SU-DHL-6 (cell line): ENCODE measurements around the gene CREB3L4.

ENCODE experiments used
- H2AFZ ChIP-seq: fragments of 200-600 bp; sonication (generic); 2 replicates; pipeline ENCODE4 v1.6.1; 2014; ENCODE audit warnings: low read depth, mild to moderate bottlenecking, moderate library complexity, mixed read lengths, antibody characterized with exemption, low read length; ENCODE audit not compliant: severe bottlenecking
- H3F3A ChIP-seq: fragments of 200-600 bp; shearing (Covaris generic); 2 replicates; pipeline ENCODE4 v1.6.0; 2016; ENCODE audit warnings: antibody characterized with exemption, mild to moderate bottlenecking; ENCODE audit not compliant: insufficient read depth
- H3K27ac ChIP-seq: fragments of 200-600 bp; sonication (generic); 2 replicates; pipeline ENCODE4 v1.5.1; 2016; ENCODE audit warnings: low read depth, mild to moderate bottlenecking, low read length, moderate library complexity, mixed read lengths
- H3K27me3 ChIP-seq: fragments of 200-600 bp; sonication (generic), shearing (Covaris generic); 2 replicates; pipeline ENCODE4 v1.6.0; 2014; ENCODE audit warnings: mild to moderate bottlenecking, low read length
- H3K36me3 ChIP-seq: fragments of 200-600 bp; sonication (generic); 2 replicates; pipeline ENCODE4 v1.6.1; 2014; ENCODE audit warnings: mild to moderate bottlenecking, low read length, mixed read lengths
- H3K4me2 ChIP-seq: fragments of 300-600, 200-600 bp; shearing (Covaris generic), sonication (generic); 2 replicates; pipeline ENCODE4 v1.6.0; 2014; ENCODE audit warnings: low read length, low read depth, mild to moderate bottlenecking; ENCODE audit not compliant: poor library complexity, severe bottlenecking
- H3K4me3 ChIP-seq: fragments of 200-600 bp; sonication (generic); 2 replicates; pipeline ENCODE4 v1.5.1; 2014; ENCODE audit warnings: antibody characterized with exemption, low read length, mild to moderate bottlenecking, mixed read lengths; ENCODE audit not compliant: insufficient read depth, poor library complexity, severe bottlenecking
- H3K79me2 ChIP-seq: fragments of 200-600 bp; sonication (generic); 2 replicates; pipeline ENCODE4 v1.6.1; 2014; ENCODE audit warnings: mild to moderate bottlenecking, low read length, moderate library complexity; ENCODE audit not compliant: insufficient read depth
- H3K9ac ChIP-seq: fragments of 200-600 bp; sonication (generic); 2 replicates; pipeline ENCODE4 v1.7.0; 2014; ENCODE audit warnings: mild to moderate bottlenecking, low read length
- H3K9me2 ChIP-seq: fragments of 200-600 bp; sonication (generic); replicated peaks from 2 replicates; pipeline ENCODE4 v1.6.1; 2014; ENCODE audit warnings: low read length; ENCODE audit not compliant: insufficient read depth
- H3K9me3 ChIP-seq: fragments of 200-600 bp; sonication (generic); 2 replicates; pipeline ENCODE4 v1.6.1; 2014; ENCODE audit warnings: low read length, mixed read lengths; ENCODE audit not compliant: insufficient read depth
- H4K20me1 ChIP-seq: fragments of 200-600 bp; sonication (generic); 2 replicates; pipeline ENCODE4 v1.6.1; 2014; ENCODE audit warnings: low read depth, mild to moderate bottlenecking, antibody characterized with exemption, low read length, moderate library complexity, mixed read lengths
- CTCF ChIP-seq: fragments of 200-600 bp; sonication (generic); IDR thresholded peaks from one replicate; pipeline ENCODE4 v1.5.1; 2017; ENCODE audit warnings: antibody characterized with exemption, mild to moderate bottlenecking, low read length, moderate library complexity; ENCODE audit not compliant: insufficient read depth, poor library complexity, severe bottlenecking
- EZH2phosphoT487 ChIP-seq: fragments of 200-600 bp; sonication (generic), shearing (Covaris generic); conservative IDR thresholded peaks from 2 replicates; pipeline ENCODE4 v1.6.1; 2018; ENCODE audit warnings: mild to moderate bottlenecking, antibody characterized with exemption, low read length, moderate library complexity, mixed read lengths

The CREB3L4 gene

GRCh38 chr1:153967107-153967999 lies at the start of gene CREB3L4:
CREB3L4 (plus strand) TSS chr1:153967902; CDS start chr1:153968526, 624 bp downstream.
- Histone ChIP-seq H3K4me3 (peak within 1 kb of the TSS; percentile 64), H3F3A (peaks cover 25% of the 10 kb centered on the region), H3K9ac (peak within 1 kb of the TSS; percentile 83), H3K79me2 (peaks cover 25% of the 10 kb centered on the region; the same call in 1 of the 2 replicates), H3K27ac (peak within 1 kb of the TSS; percentile 91), H3K9me2 (no peaks in the 10 kb centered on the region), H4K20me1 (no peaks in the 10 kb centered on the region), H3K27me3 (no peaks in the 10 kb centered on the region), H3K4me2 (peak within 1 kb of the TSS; percentile 77), H3K36me3 (no peaks in the 10 kb centered on the region), H2AFZ (peak within 1 kb of the TSS; percentile 64), H3K9me3 (no peaks in the 10 kb centered on the region)
- peak; percentile 13 for TF ChIP-seq CTCF
- no peak for TF ChIP-seq EZH2phosphoT487

GRCh38 chr1:153919876-153920852 lies 47.5 kb upstream of the CREB3L4 start:
- Histone ChIP-seq H3K79me2 (peaks cover 71% of the 10 kb centered on the region), H3K27ac (peak overlapping the region; percentile 85), H3K9ac (peak overlapping the region; percentile 89), H3K9me3 (no peaks in the 10 kb centered on the region), H3F3A (no peaks in the 10 kb centered on the region; the same call in 1 of the 2 replicates), H3K4me2 (peak overlapping the region; percentile 74), H3K9me2 (no peaks in the 10 kb centered on the region), H3K4me3 (peak overlapping the region; percentile 83), H2AFZ (no peak overlapping the region), H3K27me3 (no peaks in the 10 kb centered on the region), H4K20me1 (peaks cover 4% of the 10 kb centered on the region; the same call in 1 of the 2 replicates), H3K36me3 (peaks cover 10% of the 10 kb centered on the region; the same call in 1 of the 2 replicates)
- TF ChIP-seq CTCF = peak; percentile 40
- no peak for TF ChIP-seq EZH2phosphoT487

- no peaks in the 10 kb centered on the region for H3K9me2 ChIP-seq
- H4K20me1 ChIP-seq = peaks cover 4% of the 10 kb centered on the region; the same call in 1 of the 2 replicates
- peak overlapping the region; percentile 85 for H3K27ac ChIP-seq
- no peak for TF ChIP-seq EZH2phosphoT487
- TF ChIP-seq CTCF = no peak
- H3K79me2 ChIP-seq = peaks cover 60% of the 10 kb centered on the region
- H3K4me2 ChIP-seq = peak overlapping the region; percentile 74
- H3F3A ChIP-seq = peaks cover 8% of the 10 kb centered on the region
- no peaks in the 10 kb centered on the region for H3K27me3 ChIP-seq
- H3K4me3 ChIP-seq = peak overlapping the region; percentile 83
- peaks cover 10% of the 10 kb centered on the region; the same call in 1 of the 2 replicates for H3K36me3 ChIP-seq
- peak overlapping the region; percentile 89 for H3K9ac ChIP-seq
- H3K9me3 ChIP-seq = no peaks in the 10 kb centered on the region
- H2AFZ ChIP-seq = no peak overlapping the region
Observed at GRCh38 chr1:153921080-153921802, 46.5 kb upstream of the CREB3L4 start.
